ENCODE data around the gene TRIM54. TPM values are rescaled to one million over a fixed set of nuclear protein-coding genes. Genes with fewer than 3 reads are reported as not detected.

The TRIM54 gene
- total and polyA plus RNA-seq, 9 of the 15 experiments (the other 6 are each of a cell fraction or from before 2014, with no cell fraction given), result not detected

DNA sequence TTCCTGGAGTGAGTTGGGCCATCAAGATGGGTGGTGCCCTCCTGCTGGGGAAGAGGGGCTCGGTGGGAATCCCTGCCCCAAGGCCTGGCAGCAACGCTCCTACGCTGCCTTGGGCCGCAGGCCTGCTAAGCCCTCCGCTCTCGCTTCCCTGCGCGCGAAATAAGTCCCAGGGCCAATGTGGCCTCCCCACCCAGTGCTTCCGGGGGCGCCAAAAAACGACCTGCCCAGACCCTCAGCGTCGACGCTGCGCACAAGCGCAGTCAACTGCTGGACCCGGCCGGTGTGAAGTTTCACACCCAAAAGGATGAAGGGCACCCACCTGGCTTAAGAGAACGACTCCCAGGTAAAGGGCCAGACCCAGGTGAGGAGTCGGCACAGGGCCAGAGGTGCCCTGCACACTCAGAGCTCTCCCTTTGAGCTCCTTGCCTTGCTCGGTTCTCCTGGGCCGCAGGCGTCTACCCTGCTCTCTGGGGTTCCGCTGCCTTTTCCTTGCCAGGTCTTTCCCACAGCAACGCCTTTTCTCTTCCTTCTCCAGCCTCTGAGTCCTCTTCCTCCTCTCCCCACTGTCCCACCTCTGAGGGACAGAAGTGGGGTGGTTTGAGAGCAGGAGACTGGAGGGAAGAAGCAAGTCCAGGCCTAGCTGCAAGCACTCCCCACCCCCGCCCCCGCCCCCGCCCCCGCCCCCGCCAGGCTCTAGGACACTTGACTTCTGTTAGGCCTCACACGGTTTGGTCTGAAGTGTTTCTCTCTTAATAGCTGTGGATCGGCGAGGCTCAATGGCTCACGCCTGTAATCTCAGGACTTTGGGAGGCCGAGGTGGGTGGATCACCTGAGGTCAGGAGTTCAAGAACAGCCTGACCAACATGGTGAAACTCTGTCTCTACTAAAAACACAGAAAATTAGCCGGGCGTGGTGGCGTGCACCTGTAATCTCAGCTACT lies 6.7 kb upstream of the TRIM54 start, which contains the start of gene DNAJC5G:
TSS of gene DNAJC5G (plus strand) at position 223 of the 940 bp plus-strand sequence. CDS start 1,296 bp downstream, outside the sequence.
- Histone ChIP-seq H3K9ac (ENCODE audit: insufficient read depth in 1 of 2, low read depth in 2 of 2, low read length in 2 of 2) (0 out of 4 replicates have a peak within 1 kb of the TSS, but pooled peaks of 1 of the 2 experiments have one; percentile 13), H2AFZ (ENCODE audit: low read depth, low read length) (no peak within 1 kb of the TSS), H3K36me3 (ENCODE audit: control insufficient read depth, insufficient read depth, low read length) (no peaks in the 10 kb centered on the region), H3K9me3 (replicated peaks; ENCODE audit: control insufficient read depth, insufficient read depth, low read depth, low read length) (no peaks in the 10 kb centered on the region), H3K4me2 (ENCODE audit: insufficient read depth, low read length) (no peak within 1 kb of the TSS), H3K4me1 (replicated peaks in 1 of 2; ENCODE audit: control insufficient read depth in 2 of 2, insufficient read depth in 2 of 2, low read length in 2 of 2) (peaks cover 10 to 23% of the 10 kb centered on the region in 2 experiments), H3K79me2 (ENCODE audit: control insufficient read depth, insufficient read depth, low read length) (no peaks in the 10 kb centered on the region), H3K4me3 (no peak within 1 kb of the TSS), H3K27ac (ENCODE audit: extremely low read depth, low read depth, low read length) (no peak within 1 kb of the TSS), H4K20me1 (replicated peaks; ENCODE audit: control insufficient read depth, insufficient read depth, low read length) (no peaks in the 10 kb centered on the region; the same call in 1 of the 2 replicates), H3K27me3 (ENCODE audit: control insufficient read depth in 2 of 2, insufficient read depth in 2 of 2, low read length in 2 of 2) (peaks cover 4 to 5% of the 10 kb centered on the region in 2 experiments; a peak in 2 of 5 replicates), H3K9me1 (ENCODE audit: control insufficient read depth, insufficient read depth, low read length) (no peaks in the 10 kb centered on the region)
- TF ChIP-seq RNF2 (IDR thresholded peaks at IDR 0.05) (no peak), PTBP1 (IDR thresholded peaks at IDR 0.05; ENCODE audit: low read depth, low read length) (no peak), DMBX1 (CRISPR knock-in tag; IDR thresholded peaks at IDR 0.05; ENCODE audit: borderline replicate concordance) (no peak), PCBP1 (IDR thresholded peaks at IDR 0.05; ENCODE audit: low read depth, low read length, poor library complexity, severe bottlenecking) (no peak), SLC30A9 (CRISPR knock-in tag; IDR thresholded peaks at IDR 0.05) (no peak), DPF2 (IDR thresholded peaks at IDR 0.05) (no peak), ZNF197 (CRISPR knock-in tag; IDR thresholded peaks at IDR 0.05; ENCODE audit: low read depth) (no peak), GABPB2 (CRISPR knock-in tag; conservative IDR thresholded peaks at IDR 0.05) (no peak), DACH1 (IDR thresholded peaks at IDR 0.05; ENCODE audit: partially characterized antibody) (no peak), IRF1 (CRISPR knock-in tag; IDR thresholded peaks at IDR 0.05; ENCODE audit: borderline replicate concordance) (no peak), POLR2G (IDR thresholded peaks at IDR 0.05; ENCODE audit: low read depth, low read length) (no peak), SP2 (IDR thresholded peaks at IDR 0.05; ENCODE audit: extremely low read depth, low read depth, low read length, poor library complexity, severe bottlenecking) (no peak)
- TF ChIP-seq, protein P1, sequence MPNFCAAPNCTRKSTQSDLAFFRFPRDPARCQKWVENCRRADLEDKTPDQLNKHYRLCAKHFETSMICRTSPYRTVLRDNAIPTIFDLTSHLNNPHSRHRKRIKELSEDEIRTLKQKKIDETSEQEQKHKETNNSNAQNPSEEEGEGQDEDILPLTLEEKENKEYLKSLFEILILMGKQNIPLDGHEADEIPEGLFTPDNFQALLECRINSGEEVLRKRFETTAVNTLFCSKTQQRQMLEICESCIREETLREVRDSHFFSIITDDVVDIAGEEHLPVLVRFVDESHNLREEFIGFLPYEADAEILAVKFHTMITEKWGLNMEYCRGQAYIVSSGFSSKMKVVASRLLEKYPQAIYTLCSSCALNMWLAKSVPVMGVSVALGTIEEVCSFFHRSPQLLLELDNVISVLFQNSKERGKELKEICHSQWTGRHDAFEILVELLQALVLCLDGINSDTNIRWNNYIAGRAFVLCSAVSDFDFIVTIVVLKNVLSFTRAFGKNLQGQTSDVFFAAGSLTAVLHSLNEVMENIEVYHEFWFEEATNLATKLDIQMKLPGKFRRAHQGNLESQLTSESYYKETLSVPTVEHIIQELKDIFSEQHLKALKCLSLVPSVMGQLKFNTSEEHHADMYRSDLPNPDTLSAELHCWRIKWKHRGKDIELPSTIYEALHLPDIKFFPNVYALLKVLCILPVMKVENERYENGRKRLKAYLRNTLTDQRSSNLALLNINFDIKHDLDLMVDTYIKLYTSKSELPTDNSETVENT (CRISPR knock-in tag; IDR thresholded peaks at IDR 0.05), result no peak
- ATAC-seq, result no peak
- no TSS peak for BruUV-seq (replicated peaks)
- intact Hi-C loops (cut with micrococcal nuclease) (no loop called here), in situ Hi-C loops (cut with MboI) (no loop called here)
- ChIA-PET CTCF (ENCODE audit: low intra/inter-chr PET ratio) (interaction anchor here (0.6 kb wide), 1 partner anchor 26 kb away, joined by 4 read pairs; no protein-coding TSS in a partner anchor), POLR2A (no interaction called here)
- no peak for DNase-seq (ENCODE audit: extremely low read depth in 1 of 4, low spot score in 3 of 4)
- no peak for FAIRE-seq
- WGBS (ENCODE audit: insufficient coverage, low coverage, missing lambda C conversion rate), result 57% methylated on average over 36 of the region's 39 CpGs
